Heart left ventricle (tissue), 13 donors: ENCODE data around the gene UNC5C.

Source experiments
- CTCF ChIP-seq, 12 donors: fragments of 200-600 bp; sonication (generic) in 4 of 12; IDR thresholded peaks; one replicate each; pipeline versions ENCODE4 v1.5.0 to v1.8.0; 2018 to 2022; ENCODE audit warnings: antibody characterized with exemption in 12 of 12, mild to moderate bottlenecking in 5 of 12
- POLR2A ChIP-seq, 2 donors: fragments of 450-650 bp; IDR thresholded peaks; one replicate each; pipeline ENCODE4 v1.6.1; 2017; ENCODE audit warnings: antibody characterized with exemption in 2 of 2, mild to moderate bottlenecking in 2 of 2, moderate library complexity in 2 of 2
- donor health status: ischemic (EF 13 %, LVEDD 7.1; RV severe dilation, severe dysfunction).
- donor health status: DM: no; HTN: yes; CAD: no.
- donor health status: DM: no; HTN: no; CAD: no.
- donor health status: ischemic (EF 25% LVEDD 6.9; RV normal size, moderate dysfunction).
- donor health status: ischemic (EF 25% LVEDD 5.7; RV mildly dilated, moderate dysfunction).
- donor health status: ischemic (EF 35%, LVEDD 5.7; RV mildly dilated, moderate dysfunction).
- donor health status: nonischemic (EF 11% LVEDD 7.7; RV severe dilation, severe dysfunction).
- donor health status: DM: yes; HTN: yes; CAD: no.
- donor health status: PGD.
- donor health status: ischemic (EF 29% LVEDD 5.4; RV normal size, mild dysfunction).
- donor health status: nonischemic (EF 23%, LVEDD 6.1; RV moderate dilation, normal function).

- TF ChIP-seq CTCF (IDR thresholded peaks at IDR 0.05) (no peak), POLR2A (IDR thresholded peaks at IDR 0.05) (no peak)
These were observed 32.2 kb downstream of the UNC5C start for GRCh38 chr4:95516528-95517017.
